SH-SY5Y (cell line): ENCODE data around the gene MCM8.

Experiments
- GATA2 ChIP-seq: IDR thresholded peaks from 2 replicates; pipeline ENCODE4 v1.6.1; 2011; ENCODE audit warnings: mild to moderate bottlenecking, low read depth, low read length
- GATA3 ChIP-seq: IDR thresholded peaks from 2 replicates; pipeline ENCODE4 v1.6.1; 2011; ENCODE audit warnings: low read depth, mild to moderate bottlenecking, low read length, moderate library complexity

The MCM8 gene

GRCh38 chr20:5928836-5929715, 21.4 kb upstream of the MCM8 start:
- no peak for TF ChIP-seq GATA3
- TF ChIP-seq GATA2 = no peak

- TF ChIP-seq GATA2 (no peak), GATA3 (no peak)
Measured at GRCh38 chr20:5931411-5931810, 19.0 kb upstream of the MCM8 start.

DNA sequence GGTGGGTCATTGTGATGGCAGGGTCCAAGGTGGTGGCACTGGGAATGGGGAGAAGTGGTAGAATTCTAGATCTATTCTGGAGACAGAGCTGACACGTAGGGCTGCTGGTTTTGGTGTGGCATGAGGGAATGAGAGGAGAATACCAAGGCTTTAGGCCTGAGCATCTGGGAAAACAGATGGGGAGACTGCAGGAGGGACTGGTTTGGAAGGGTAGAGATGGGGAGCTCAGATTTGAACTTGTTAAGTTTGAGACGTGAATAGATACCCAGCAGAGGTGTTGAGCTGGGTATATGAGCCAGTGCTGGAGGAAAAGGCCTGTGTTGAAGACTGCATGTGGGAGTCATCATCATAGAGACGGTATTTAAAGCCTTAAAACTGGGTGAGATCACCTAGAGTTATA, 17.7 kb upstream of the MCM8 start:
- TF ChIP-seq GATA3 = no peak
- no peak for TF ChIP-seq GATA2

DNA sequence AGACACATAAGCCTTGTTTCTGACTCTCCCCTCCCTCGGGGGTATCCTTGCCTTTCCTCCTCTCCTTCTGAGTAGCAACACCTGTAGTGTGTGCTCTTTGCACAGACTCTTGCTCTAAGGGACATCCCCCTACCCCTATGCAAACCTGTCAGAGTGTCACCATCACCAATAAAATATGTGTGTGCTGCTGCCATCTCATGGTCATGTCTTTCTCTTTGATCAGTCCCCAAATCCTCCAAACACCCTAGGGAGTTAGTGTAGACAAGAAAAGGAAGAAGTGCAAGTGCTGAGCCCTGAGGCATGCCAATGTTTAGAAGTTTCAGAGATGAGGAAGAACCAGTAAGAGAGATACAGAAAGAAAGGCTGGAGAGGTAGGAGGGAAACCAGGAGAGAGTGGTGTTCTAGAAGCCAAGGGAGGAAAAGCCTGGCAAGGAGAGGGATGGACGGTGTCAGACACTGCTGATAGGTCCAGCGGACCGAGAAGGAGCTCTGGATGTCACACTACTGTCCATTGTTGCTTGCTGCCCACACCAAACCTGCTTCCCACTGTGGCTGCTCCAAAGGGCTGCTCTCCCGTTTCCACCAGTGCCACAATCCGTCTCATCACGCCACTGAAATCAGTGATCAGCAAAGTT, 16.5 kb upstream of the MCM8 start:
- TF ChIP-seq GATA2 (no peak), GATA3 (no peak)

DNA sequence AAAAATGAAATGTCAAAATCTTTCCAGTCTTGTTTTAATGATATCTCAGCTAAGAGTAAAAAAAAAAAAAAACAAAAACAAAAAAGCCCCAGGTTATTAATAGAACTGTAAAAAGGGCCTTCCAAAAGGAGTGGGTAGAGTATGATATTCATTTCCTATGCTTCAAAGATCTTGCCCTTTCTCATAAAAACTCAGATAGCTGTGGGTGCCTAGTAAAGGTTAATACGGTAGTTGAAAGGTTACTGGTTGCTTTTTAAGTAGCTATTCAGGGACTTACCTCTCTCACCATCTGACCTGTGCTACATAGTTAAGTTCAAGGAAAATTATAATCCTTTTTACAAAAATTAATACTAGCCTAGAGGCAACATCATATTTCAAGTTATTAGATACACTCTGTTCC, 15.1 kb upstream of the MCM8 start:
- TF ChIP-seq GATA3 (no peak), GATA2 (no peak)

DNA sequence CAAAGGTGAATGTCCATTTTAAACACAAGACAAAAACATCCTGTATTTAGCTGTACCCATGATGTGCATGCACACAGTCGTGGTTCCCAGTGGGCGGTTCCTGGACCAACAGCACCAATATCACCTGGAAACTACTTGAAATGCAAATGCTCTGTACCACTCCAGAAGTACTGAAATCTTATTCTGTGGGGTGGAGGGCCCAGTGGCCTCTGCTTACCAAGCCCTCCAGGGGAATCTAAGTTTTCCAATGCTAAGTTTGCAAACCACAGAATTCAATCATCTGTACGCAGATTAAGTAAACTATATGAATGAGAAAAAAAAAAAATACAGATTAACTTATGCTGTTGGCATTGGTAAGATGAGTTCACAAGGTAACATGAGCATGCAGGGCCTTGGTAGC, 14.2 kb upstream of the MCM8 start:
- TF ChIP-seq GATA2 = no peak
- no peak for TF ChIP-seq GATA3

DNA sequence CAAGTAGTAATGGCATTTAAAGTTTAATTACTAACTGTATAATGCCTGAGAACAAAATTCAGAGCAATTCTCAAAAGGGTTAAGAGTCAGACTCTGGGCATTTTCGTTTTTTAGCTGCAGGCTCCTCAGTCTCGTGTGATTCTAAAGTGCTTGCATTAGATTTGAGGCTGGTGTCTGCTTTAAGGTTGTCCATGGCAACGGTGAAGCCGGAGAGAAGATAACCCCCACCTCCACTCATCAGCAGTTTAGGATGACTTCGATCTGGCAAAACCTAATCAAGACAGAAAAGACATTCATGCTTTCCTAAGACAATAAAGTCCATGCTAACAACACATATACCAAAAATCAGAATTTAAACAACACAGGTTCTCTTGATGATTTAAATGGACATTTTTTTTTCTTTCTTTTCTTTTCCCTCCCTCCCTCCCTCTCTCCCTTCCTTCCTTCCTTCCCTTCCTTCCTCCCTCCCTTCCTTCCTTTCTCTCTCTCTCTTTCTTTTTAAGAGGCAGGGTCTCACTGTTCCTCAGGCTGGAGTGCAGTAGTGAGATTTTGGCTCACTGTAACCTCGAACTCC, 11.9 kb upstream of the MCM8 start:
- TF ChIP-seq GATA2 (no peak), GATA3 (no peak)

- no peak for TF ChIP-seq GATA2
- TF ChIP-seq GATA3 = no peak
Measured at GRCh38 chr20:5945963-5946362, 4.5 kb upstream of the MCM8 start.

DNA sequence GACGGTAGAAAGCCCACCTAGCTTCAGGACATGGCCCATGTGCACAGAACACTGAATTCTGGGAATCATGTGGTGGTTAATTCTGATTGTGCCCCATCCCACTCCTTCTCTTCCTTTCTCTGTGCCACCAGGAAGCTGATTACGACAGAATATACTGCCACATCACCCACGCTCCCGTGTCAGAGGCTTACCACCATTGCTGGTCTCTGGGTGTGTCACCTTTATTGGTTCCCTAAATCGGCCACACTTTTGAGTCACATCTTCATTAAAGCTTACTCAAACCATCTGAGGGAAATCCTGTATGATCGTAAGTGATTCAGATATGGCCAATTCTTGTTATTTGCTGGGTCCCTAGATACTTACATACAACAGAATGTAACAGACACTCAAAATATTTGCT, 3.2 kb upstream of the MCM8 start:
- TF ChIP-seq GATA3 (no peak), GATA2 (no peak)

- no peak for TF ChIP-seq GATA3
- no peak for TF ChIP-seq GATA2
Measured at GRCh38 chr20:5949943-5950270, 545 bp upstream of the MCM8 start.

GRCh38 chr20:5967469-5967868, 17.0 kb downstream of the MCM8 start:
- TF ChIP-seq GATA3 (no peak), GATA2 (no peak)

- no peak for TF ChIP-seq GATA3
- TF ChIP-seq GATA2 = no peak
Measured at GRCh38 chr20:5968462-5968861, 18.0 kb downstream of the MCM8 start.

GRCh38 chr20:5969348-5969935, 19.0 kb downstream of the MCM8 start:
- TF ChIP-seq GATA2 (no peak), GATA3 (no peak)

- TF ChIP-seq GATA2 (no peak), GATA3 (no peak)
Measured at GRCh38 chr20:5969940-5970339, 19.5 kb downstream of the MCM8 start.
